Esophagus muscularis mucosa (tissue), 4 donors: ENCODE results near the gene CDC34.

ENCODE experiments used
- CTCF ChIP-seq, 3 experiments: fragments of 200-600 bp in 2 of 3; fragments of 450-650 bp in 1 of 3; sonication (generic) in 2 of 3; IDR thresholded peaks; one replicate each; pipeline ENCODE4 v1.5.1; 2017 to 2019; ENCODE audit warnings: antibody characterized with exemption in 3 of 3, mild to moderate bottlenecking in 2 of 3, moderate library complexity in 1 of 3
- EP300 ChIP-seq: sonication (generic); formaldehyde crosslinking; IDR thresholded peaks from one replicate; pipeline ENCODE4 v1.6.1; 2017; ENCODE audit warnings: antibody characterized with exemption
- POLR2A ChIP-seq: fragments of 450-650 bp; IDR thresholded peaks from one replicate; pipeline ENCODE4 v1.6.1; 2017; ENCODE audit warnings: antibody characterized with exemption, moderate library complexity, mild to moderate bottlenecking, low read depth
- POLR2AphosphoS5 ChIP-seq, 2 donors: sonication (generic); formaldehyde crosslinking; IDR thresholded peaks; one replicate each; pipeline ENCODE4 v1.6.1; 2017; ENCODE audit warnings: antibody characterized with exemption in 2 of 2

- TF ChIP-seq CTCF (IDR thresholded peaks at IDR 0.05) (no peak), POLR2A (no peak), POLR2AphosphoS5 (IDR thresholded peaks at IDR 0.05) (no peak), EP300 (no peak)
These were observed 6.5 kb upstream of the CDC34 start for GRCh38 chr19:525029-525428.
